GM18507 (cell line): Measurements from ENCODE around the gene ERN1.

Experiments used
- DNase-seq: peaks from one replicate; pipeline ENCODE4 v3.0.0; 2011; ENCODE audit warnings: low read depth; ENCODE audit not compliant: insufficient read length; ENCODE audit errors: extremely low spot score
- FAIRE-seq: peaks from 2 replicates; lab custom pipeline; 2011; peaks lifted over from hg19 to GRCh38; lab: Jason Lieb, UNC

Gene ERN1

DNA sequence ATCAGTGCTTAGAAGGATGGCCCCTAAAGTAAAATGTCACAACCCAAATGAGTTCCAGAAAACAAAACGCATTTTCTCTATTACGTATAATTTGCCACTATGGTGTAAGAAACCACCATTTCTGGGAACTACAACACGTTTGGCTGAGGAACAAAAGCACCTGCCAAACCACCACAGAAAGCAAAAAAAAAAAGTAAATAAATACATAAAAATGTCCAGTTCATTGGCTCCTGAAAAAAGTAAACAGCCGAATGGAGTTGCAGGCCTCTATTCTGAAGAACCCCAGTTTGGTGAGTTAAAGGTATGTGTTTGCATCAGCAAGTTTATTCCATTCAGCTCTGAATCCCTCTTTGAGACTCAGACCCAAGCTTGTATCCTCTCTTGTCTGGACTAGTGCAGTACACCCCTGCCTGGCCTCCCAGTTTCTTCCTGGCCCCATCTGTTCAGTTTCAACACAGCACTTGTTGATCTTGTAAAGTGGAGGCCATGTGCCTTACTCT, 36.9 kb downstream of the ERN1 start:
- no peak for DNase-seq
- FAIRE-seq: no peak

DNA sequence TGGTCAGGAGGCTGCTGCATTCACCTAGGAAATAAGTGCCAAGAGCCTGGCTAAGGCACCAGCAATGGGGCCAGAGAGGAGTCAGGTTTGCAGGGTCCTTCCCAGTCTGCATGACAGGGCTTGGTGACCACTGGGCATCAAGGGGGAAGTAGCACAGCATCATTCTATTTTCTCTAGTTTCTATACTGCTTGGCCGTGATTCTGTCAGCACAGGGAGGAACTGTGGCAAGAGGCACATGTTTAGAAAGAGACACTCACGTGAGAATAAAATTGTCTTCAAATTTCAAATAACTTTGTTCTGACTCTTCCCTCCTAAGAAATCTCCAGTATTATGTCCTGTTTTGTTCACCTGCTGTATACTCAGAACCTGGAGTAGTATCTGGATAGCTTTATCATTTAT, 37.8 kb downstream of the ERN1 start:
- DNase-seq: no peak
- FAIRE-seq: peak; percentile 44

DNA sequence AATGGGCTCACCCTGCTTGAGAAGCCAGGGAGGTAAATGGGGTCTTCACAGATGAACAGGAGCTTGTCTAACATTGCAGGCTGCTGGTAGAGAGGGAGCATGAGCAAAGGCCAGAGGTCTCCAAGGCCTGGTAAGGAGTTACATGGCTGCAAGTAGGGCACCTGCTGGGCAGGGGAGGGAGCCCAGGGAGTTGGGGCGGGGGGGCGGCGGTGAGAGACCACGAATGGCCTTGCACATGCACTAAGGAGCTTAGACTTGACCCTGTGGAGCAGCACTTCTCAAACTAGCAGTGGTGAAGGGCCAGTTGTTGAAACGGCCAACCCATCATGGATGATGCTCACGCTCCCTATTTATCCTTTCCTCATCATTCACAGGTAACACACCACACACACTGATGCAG, 38.4 kb downstream of the ERN1 start:
- DNase-seq: no peak
- FAIRE-seq: no peak

DNA sequence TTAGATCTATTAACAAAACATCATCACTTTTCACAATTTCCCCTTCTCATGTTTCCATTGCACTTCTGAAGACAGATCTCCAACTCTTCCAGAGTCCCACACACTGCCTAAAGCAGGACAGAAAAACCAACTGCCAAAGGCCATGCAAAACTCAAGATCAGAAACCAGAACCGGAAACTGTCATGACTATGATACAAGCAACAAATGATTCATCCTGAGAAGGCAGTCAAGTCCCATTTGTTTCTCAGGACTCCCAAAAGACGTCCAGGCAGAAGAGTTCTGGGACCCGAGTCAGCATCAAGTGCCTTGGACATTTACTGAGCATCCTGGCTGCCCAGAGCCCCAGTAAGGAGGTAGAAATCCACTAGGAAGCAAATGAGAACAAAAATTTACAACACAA, 38.8 kb downstream of the ERN1 start:
- FAIRE-seq: peak; percentile 83
- DNase-seq: no peak

DNA sequence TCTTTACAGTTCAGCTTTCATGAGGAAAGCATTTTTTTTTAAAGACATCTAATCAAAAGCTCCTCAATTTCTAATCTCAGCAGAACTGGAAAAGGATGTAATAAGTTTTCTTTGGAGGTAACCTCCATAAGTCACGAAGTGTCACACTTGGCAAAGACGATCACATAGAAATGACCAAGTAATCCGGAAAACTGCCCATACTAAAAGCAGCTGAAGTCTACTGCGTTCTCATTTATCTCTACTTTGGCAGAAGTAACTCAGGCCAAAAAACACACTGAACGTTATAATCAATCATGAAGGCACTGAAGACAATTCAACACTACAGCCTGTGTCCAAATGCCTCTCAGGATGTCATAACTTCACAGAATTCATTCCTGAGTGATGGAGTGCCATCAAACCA, 39.8 kb downstream of the ERN1 start:
- no peak for DNase-seq

DNA sequence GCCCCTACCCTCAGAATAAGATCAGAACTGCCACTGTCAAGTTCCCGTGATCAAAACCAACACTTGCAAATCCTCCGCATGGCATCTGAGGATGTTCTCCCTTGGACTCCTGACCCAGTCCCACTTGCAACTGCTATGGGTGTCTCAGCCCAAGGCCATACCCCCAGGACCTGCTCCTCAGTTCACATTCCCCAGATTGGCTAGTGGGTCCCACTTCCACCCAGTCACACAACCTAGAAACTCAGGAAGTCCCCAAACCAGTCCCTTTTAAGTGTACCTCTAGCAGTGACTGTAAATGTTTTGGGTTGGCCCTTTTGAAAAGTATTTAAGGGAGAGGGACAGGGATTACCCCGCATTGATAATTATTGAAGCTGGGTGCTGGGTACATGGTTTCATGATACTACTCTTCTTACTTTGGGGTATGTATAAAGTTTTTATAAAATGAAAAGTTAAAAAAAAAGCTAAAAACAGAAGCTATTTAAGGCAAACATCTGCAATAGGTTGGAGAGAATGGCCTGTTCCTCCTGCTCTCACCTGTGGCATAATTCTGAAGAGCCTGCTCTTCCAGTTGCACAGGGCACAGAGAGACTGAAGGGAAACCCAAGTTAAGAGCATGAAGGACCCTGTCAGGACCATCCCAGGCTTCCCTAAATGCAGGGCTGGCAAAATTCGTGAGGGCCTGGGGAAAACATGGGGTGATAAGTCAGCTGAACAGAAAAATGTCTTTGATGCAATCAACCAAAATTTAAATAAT, 42.5 kb downstream of the ERN1 start:
- DNase-seq: no peak
- no peak for FAIRE-seq

More for the DNA sequence above, 39.8 kb downstream of the ERN1 start:
- FAIRE-seq: no peak

DNA sequence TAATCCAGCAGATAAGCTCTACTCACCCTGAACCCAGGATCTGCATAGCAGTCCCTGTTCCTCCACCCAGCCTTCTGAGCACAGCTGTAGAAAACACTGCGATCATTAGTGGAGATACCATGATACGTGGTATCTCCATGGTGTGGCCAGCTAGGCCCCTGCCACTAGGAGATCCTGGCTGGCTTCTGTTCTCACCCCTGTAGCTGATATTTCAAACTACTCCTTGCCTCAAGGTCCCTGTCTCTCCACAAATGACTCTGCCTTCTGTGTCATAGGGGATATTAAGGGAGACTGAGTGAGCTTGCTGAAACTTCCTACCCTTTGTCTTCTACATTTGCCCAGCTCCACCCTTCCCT, 44.3 kb downstream of the ERN1 start:
- FAIRE-seq (no peak), DNase-seq (no peak)

DNA sequence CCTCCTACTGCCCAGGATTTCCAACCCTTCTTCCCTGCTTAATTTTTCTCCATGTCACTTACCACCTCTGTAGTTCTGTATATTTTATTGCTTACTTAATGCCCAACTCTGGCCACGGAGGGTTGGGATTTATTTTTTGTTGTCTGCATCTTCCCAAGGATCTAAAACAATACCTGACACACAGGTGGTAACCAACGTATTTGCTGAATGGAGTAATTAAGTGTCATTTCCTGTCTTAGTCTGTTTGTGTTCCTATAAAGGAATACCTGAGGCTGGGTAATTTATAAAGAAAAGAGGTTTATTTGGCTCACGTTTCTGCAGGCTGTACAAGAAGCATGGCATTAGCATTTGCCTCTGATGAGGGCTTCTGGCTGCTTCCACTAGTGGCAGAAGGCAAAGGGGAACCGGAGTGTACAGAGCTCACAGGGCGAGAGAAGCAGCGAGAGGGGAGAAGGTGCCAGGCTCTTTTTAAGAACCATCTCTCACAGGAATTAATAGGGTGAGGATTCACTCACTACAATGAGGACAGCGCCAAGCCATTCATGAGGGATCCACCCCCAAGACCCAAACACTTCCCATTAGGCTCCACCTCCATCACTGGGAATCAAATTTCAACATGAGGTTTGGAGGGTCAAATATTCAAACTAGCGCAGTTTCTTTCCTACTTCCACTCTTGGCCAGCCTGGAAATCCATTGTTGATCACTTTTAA, 44.8 kb downstream of the ERN1 start:
- DNase-seq (no peak), FAIRE-seq (no peak)

DNA sequence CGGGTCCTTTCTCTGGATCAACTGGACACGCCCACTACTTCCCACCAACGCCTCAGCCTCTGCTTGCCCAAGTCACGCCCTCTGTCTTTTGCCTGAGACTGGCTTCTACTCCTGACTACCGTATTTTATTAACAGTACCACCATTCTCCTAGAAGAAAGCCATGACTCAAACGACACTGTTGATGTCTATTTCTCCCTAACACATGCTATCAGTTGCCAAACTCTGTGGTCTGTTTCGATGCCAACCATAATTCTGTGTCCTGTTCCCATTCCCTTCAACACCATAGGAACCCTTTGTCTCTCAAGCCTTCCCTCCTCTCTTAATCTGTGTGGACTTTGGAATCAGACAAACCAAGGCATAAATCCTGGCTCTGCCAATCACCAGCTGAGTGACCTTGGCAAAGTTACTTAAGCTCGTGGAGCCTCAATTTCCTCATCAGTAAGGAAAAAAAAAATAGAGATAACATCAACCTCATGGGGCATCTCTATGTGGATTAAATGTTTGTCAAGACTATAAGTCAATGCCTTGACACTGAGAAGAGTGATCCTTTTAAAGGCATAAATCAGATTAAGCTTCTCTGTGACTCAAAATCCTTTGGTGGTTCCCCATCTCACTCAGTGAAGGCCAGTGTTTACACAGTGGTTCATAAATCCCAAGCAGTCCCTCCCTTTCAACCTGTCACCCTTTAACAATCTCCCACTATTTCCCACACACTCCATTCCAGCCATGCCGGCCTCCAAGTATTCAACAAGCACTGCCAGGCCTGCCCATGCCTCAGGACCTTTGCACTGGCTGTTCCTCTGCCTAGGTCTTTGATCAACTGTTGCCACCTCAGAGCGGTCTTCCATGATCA, 45.6 kb downstream of the ERN1 start:
- FAIRE-seq (no peak), DNase-seq (no peak)

DNA sequence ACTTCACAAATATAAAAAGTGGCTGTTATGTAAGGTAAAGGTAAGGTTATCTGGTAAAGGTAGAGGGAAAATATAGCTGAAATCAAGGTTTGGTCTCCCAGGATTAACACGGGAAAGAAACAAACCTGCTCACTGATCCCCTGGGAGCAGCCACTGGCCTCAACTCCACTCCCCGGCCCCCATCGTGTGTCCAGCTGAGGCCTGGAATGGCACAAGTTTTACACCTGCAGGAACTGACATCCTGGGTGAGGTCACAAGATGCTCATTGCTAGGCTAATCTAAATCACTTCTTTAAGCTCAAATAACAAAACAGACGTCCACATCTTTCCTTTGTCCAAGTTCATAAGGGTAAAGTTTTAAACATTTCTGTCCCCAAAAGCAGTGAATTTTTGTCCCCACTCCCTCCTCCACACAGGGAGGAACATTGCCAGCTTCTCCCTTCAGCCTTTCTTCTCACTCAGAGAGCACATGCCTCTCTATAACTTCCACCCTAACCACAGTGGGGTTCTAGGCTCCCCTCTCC, 46.3 kb downstream of the ERN1 start:
- DNase-seq: no peak
- no peak for FAIRE-seq

DNA sequence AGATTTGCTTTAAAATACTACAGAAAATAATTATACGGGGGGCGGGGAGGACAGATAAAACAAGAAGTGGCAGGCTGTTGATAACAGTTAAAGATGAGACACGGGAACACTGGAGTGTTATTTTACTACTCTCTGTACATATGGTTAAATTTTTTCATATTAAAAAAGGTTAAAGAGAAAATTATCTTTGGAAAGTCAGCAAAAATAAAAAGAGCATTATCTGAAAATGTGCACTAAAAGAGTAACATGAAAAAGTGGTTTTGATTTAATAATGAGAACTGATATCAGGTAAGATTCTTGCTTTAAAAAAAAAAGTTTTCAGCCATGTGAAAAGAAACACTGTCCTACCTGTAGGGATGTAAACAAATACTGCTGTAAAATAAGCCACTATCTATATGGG, 46.9 kb downstream of the ERN1 start:
- no peak for FAIRE-seq
- no peak for DNase-seq

DNA sequence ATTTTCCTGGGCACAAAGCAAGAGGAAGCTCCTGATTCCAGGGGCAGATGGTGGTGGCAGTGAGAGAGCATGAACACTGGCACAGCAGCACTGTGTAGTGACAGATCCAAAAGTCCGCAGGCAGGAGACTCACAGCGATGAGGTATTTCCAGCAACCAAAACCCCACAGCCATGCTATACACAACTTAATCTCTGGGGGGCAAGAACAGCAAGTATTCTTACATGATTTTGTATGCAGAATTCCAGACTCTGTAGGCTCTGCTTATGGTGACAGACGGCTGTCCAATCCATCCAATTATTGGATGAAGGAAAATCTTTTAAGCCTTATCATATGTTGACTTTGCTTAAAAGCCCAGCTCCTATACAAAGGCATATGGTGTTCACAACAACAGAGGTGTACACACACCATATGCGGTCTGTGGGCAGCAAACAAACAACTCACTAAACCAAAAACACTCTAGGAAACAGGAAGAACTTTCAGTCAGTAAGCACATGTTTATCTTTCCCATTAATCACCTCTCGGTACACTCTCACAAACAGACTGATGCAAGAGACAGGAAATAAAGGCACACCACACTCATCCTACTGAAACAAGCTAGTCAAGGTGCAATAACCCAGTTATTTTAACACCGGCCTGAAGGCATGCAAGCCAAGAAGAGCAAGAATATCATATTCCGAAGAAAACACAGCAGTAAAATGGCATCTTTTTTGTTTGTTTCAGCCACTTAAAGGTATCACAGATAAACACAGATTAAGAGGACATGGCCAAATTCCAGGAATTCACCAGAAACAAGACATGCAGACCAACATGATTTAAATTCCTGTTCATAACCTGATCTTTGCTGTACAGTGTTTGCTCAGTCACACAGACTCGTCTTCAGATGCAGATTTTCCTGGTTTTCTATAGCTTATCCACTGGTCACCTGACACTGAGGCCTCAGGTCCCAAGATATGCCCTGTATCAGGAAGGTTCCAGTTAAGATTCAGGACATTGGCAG, 47.8 kb downstream of the ERN1 start:
- FAIRE-seq: peak; percentile 65

DNA sequence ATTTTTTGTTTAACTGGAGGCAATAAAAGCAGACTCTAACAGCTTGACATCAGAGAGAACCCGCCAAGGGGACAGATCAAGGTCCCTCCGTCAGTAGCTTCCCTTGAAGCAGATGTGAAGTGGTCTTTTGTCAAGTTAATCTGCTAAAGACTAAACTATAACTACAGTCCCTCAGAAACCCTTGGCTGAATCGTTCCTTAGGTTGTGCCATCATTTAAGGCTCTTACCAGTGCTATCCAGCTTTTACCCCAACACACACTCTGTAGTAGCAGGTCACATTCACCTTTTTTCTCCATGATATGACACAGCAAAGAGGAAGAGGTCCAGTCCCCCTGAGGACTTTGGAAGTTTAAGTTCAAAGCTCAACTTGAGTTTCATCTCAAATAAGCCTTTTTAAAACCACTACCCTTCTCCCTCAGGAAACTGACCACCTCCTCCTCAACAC, 49.7 kb downstream of the ERN1 start:
- DNase-seq (no peak), FAIRE-seq (no peak)

More for the DNA sequence above, 47.8 kb downstream of the ERN1 start:
- DNase-seq: no peak

DNA sequence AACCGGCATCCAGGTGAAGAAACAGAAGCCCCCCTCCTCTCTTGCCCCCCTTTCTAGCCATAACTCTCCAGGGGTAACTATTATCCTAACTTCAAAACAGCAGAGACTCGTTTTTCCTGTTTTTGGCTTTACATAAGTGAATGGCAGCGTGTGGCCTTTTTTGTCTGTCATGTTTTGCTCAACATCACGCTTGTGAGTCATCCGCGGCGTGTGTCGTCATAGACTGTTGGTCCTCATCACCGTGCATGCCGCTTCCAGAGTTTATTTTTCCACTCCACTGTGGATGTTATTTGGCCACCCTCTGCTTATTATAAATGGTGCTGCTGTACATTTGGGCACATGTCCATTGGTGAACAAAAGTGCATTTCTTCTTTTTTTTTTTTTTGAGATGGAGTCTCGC, 52.6 kb downstream of the ERN1 start:
- FAIRE-seq (no peak), DNase-seq (no peak)

DNA sequence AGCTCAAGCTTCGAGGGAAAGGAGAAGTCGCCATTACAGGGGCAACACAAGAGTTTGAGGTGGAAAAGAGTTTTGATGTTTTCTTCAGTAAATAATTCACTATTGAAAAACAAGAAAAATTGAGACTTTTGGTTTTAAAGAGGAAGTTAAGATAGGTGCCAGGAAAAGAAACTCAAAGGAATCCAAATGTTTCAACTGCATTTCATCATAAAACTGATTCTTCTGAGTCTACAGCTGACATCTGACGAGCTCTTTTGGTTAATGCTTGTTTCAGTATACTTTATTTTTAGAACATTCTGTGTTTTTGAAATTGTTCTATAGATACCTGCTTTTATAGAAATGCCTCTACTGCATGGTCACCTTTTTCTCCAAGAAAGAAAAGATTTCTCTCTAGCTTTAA, 54.0 kb downstream of the ERN1 start:
- peak; percentile 62 for FAIRE-seq
- no peak for DNase-seq

DNA sequence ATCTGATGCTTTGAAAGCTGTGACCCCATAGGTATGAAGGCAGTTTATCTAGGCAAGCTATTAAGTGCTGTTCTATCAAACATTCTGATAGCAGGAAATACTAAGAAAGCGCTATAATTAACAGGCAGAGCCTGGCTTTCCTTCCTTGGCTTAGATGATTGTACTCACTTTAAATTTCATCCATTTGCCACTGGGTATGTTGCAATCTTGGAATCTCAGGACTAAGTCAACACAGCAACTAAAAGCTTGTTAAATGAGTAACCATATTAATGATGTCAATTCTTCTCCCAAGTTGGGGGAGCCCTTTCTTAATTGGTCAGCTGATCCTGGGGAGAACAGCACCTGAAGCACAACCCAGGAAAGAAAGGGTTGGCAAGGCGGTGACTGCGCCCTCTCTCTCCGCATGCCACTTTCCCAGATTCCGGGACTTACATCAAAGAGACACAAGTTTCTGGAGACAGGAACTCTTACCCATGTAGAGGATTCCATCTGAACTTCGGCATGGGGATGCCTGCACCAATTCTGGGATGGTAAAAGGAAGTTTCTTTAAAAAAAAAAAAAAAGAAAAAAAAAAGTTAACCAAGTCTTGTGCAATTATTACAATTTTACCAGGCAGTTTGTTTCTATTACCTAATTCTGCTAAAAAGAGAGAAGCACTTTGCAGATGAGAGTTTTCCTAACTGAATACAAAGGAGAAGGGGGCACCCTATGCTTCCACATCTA, 55.1 kb downstream of the ERN1 start:
- no peak for DNase-seq
- FAIRE-seq: no peak

DNA sequence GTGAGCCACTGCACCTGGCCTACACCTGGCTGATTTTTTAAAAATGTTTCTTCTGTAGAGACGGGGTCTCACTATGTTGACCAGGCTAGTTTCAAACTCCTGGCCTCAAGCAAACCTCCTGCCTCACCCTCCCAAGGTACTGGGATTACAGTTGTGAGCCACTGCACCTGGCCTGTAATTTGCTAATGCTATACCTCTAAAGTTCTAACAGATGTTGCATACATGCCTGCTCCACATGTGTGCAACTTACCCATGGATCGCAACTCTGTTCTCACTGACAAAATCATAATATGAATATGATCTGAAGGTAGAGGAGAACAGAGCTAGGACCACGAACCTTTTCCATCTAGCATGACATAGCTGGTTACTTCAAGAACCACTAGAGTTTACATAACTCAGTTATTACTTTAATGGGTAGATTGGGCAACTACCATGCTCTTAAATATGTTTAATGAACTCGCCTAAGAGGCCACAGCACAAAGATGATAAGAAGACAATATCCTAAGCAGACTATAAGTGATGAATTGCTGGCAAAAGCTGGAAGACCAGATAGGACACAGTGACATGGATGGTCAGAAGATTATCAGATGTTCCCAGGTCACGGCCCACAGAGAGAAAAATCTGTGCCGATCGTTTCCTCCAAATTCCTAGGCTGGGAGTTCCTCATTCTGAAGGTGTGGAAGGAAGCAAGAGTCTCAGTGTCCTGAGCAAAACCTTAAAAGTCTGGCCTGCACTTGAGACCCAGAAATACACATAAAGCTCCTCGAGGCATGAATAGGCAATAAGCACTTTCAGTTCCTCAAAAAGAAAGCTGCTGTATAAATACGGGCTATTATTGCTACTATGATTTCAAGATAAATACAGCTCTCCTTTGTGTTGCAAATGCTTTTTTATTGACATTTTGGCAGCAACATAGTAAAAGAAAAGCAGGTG, 55.9 kb downstream of the ERN1 start:
- DNase-seq (no peak), FAIRE-seq (peak; percentile 87)
